SK-N-SH (cell line): ENCODE data around the gene FAM131A. TPM values are rescaled to one million over a fixed set of nuclear protein-coding genes. Genes with fewer than 3 reads are reported as not detected.

ENCODE experiments used
- CTCF ChIA-PET: fragments of 300-600, 350-600 bp; formaldehyde crosslinking; extraction: SDS; loops from one replicate; lab custom pipeline; 2021; lab: Yijun Ruan, JAX
- POLR2A ChIA-PET: fragments of 350-600 bp; sonication (Branson Sonifier 250); formaldehyde crosslinking; extraction: SDS; loops from one replicate; lab custom pipeline; 2020; ENCODE audit warnings: antibody characterized with exemption, inconsistent platforms; lab: Yijun Ruan, JAX
- DNase-seq: peaks from one replicate; pipeline ENCODE4 v3.0.0; 2012
- H2AFZ ChIP-seq: fragments of 200-600 bp; sonication (generic); 2 replicates; pipeline ENCODE4 v1.8.1; 2016; ENCODE audit warnings: antibody characterized with exemption, mild to moderate bottlenecking, low read depth
- H3F3A ChIP-seq: fragments of 200-600 bp; sonication (generic); replicated peaks from 2 replicates; pipeline ENCODE3; 2016; ENCODE audit warnings: antibody characterized with exemption, mild to moderate bottlenecking; ENCODE audit not compliant: insufficient read depth
- H3K27ac ChIP-seq, 2 experiments: fragments of 200-500 bp in 1 of 2; fragments of 200-600 bp in 1 of 2; sonication (Bioruptor generic) in 1 of 2; sonication (generic), shearing (Covaris generic) in 1 of 2; 2 replicates each; pipeline versions ENCODE4 v1.5.1 to v1.6.1; 2014 to 2016; ENCODE audit warnings: low read depth in 2 of 2, inconsistent platforms in 1 of 2, low read length in 1 of 2, mild to moderate bottlenecking in 1 of 2, mixed read lengths in 1 of 2
- H3K27me3 ChIP-seq: fragments of 200-600 bp; sonication (generic), shearing (Covaris generic); 2 replicates; pipeline ENCODE4 v1.6.1; 2016; ENCODE audit warnings: mixed run types; ENCODE audit not compliant: insufficient read depth
- H3K36me3 ChIP-seq, 2 experiments: fragments of 200-500 bp in 1 of 2; fragments of 200-600 bp in 1 of 2; sonication (Bioruptor generic) in 1 of 2; sonication (generic) in 1 of 2; replicated peaks in 1 of 2; 2 replicates each; pipeline versions ENCODE3 to v1.5.1; 2014 to 2016; ENCODE audit warnings: low read length in 1 of 2, mild to moderate bottlenecking in 1 of 2; ENCODE audit not compliant: insufficient read depth in 2 of 2, control insufficient read depth in 1 of 2
- H3K4me1 ChIP-seq, 2 experiments: fragments of 200-500 bp in 1 of 2; fragments of 200-600 bp in 1 of 2; sonication (Bioruptor generic) in 1 of 2; sonication (generic), shearing (Covaris generic) in 1 of 2; 2 replicates each; pipeline versions ENCODE4 v1.5.1 to v1.6.1; 2014 to 2016; ENCODE audit warnings: low read depth in 1 of 2, low read length in 1 of 2, mixed run types in 1 of 2; ENCODE audit not compliant: insufficient read depth in 2 of 2, control insufficient read depth in 1 of 2
- H3K4me2 ChIP-seq: fragments of 200-600 bp; sonication (generic), shearing (Covaris generic); 2 replicates; pipeline ENCODE4 v1.6.1; 2017; ENCODE audit warnings: mixed run types
- H3K4me3 ChIP-seq, 2 experiments: fragments of 200-500 bp in 1 of 2; fragments of 200-600 bp in 1 of 2; sonication (Bioruptor generic) in 1 of 2; sonication (generic), shearing (Covaris generic) in 1 of 2; 2 replicates each; pipeline versions ENCODE4 v1.5.1 to v1.8.1; 2014 to 2016; ENCODE audit warnings: low read depth in 2 of 2, inconsistent platforms in 1 of 2, low read length in 1 of 2, mild to moderate bottlenecking in 1 of 2, mixed read lengths in 1 of 2, moderate library complexity in 1 of 2
- H3K79me2 ChIP-seq: fragments of 200-600 bp; sonication (generic); 2 replicates; pipeline ENCODE4 v1.8.1; 2017; ENCODE audit warnings: mild to moderate bottlenecking; ENCODE audit not compliant: insufficient read depth
- H3K9ac ChIP-seq: fragments of 200-600 bp; sonication (generic); 2 replicates; pipeline ENCODE4 v1.6.1; 2017; ENCODE audit warnings: mixed run types
- H3K9me2 ChIP-seq: fragments of 200-600 bp; sonication (generic); 2 replicates; pipeline ENCODE4 v1.6.1; 2017; ENCODE audit warnings: mixed run types
- H3K9me3 ChIP-seq: fragments of 200-600 bp; sonication (generic); 2 replicates; pipeline ENCODE4 v1.6.1; 2017; ENCODE audit warnings: mixed run types, mild to moderate bottlenecking, moderate library complexity
- H4K20me1 ChIP-seq: fragments of 200-600 bp; sonication (generic); 2 replicates; pipeline ENCODE4 v1.6.1; 2017; ENCODE audit warnings: mild to moderate bottlenecking, mixed run types; ENCODE audit not compliant: insufficient read depth
- ELF1 ChIP-seq: IDR thresholded peaks from 2 replicates; pipeline ENCODE4 v1.4.0; 2012
- EP300 ChIP-seq, 2 experiments: IDR thresholded peaks; 2 replicates each; pipeline versions ENCODE4 v1.4.0 to v1.6.1; 2012; ENCODE audit warnings: borderline replicate concordance in 1 of 2, low read depth in 1 of 2, low read length in 1 of 2
- EZH2phosphoT487 ChIP-seq: fragments of 200-600 bp; sonication (generic); IDR thresholded peaks from 2 replicates; pipeline ENCODE4 v1.6.1; 2017; ENCODE audit warnings: low read depth, mixed run types, mild to moderate bottlenecking, antibody characterized with exemption, moderate library complexity, borderline replicate concordance
- FOXM1 ChIP-seq: IDR thresholded peaks from 2 replicates; pipeline ENCODE4 v1.4.0; 2012; ENCODE audit warnings: low read depth, mild to moderate bottlenecking
- JUND ChIP-seq: IDR thresholded peaks from 2 replicates; pipeline ENCODE4 v1.4.0; 2012
- MEF2A ChIP-seq: IDR thresholded peaks from 2 replicates; pipeline ENCODE4 v1.4.0; 2012; ENCODE audit warnings: low read depth, borderline replicate concordance
- MXI1 ChIP-seq: IDR thresholded peaks from 2 replicates; pipeline ENCODE4 v1.6.1; 2012; ENCODE audit warnings: mild to moderate bottlenecking, low read depth, low read length, improper control_type of control experiment
- RAD21 ChIP-seq: IDR thresholded peaks from 2 replicates; pipeline ENCODE4 v1.6.1; 2012; ENCODE audit warnings: mild to moderate bottlenecking, low read length
- RCOR1 ChIP-seq: fragments of 150-350 bp; IDR thresholded peaks from 2 replicates; pipeline ENCODE4 v1.6.1; 2017; ENCODE audit warnings: antibody characterized with exemption, low read length
- RFX5 ChIP-seq: IDR thresholded peaks from 2 replicates; pipeline ENCODE4 v1.6.1; 2012; ENCODE audit warnings: mild to moderate bottlenecking, improper control_type of control experiment, low read length
- SMC3 ChIP-seq: IDR thresholded peaks from 2 replicates; pipeline ENCODE4 v1.6.1; 2012; ENCODE audit warnings: low read depth, low read length, improper control_type of control experiment
- TEAD4 ChIP-seq: IDR thresholded peaks from 2 replicates; pipeline ENCODE4 v1.4.0; 2012; ENCODE audit warnings: mild to moderate bottlenecking, borderline replicate concordance; ENCODE audit not compliant: insufficient read depth
- YY1 ChIP-seq: IDR thresholded peaks from 2 replicates; pipeline ENCODE4 v1.4.0; 2012; ENCODE audit warnings: low read depth, mild to moderate bottlenecking
- WGBS: methylation state at CpG from one replicate; pipeline ENCODE4 v1.1.6; 2017; ENCODE audit warnings: low lambda C conversion rate; 5-methylcytosine and 5-hydroxymethylcytosine counted together
- polyA plus RNA-seq, 3 experiments: library from polyadenylated mRNA; depleted of rRNA; stranded (reverse); fragments of >200 nt; gene quantifications; 2 replicates each; pipeline ENCODE4 v1.2.3, GENCODE V29; 2012
- TF ChIP-seq, protein P1 (sequence below): IDR thresholded peaks from 2 replicates; pipeline ENCODE4 v1.4.0; 2012; ENCODE audit warnings: low read depth, borderline replicate concordance
- TF ChIP-seq, protein P2 (sequence below): IDR thresholded peaks from 2 replicates; pipeline ENCODE4 v1.4.0; 2012; ENCODE audit warnings: low read depth, borderline replicate concordance
- TF ChIP-seq, protein P3 (sequence below): IDR thresholded peaks from 2 replicates; pipeline ENCODE4 v1.4.0; 2012; ENCODE audit warnings: low read depth
- TF ChIP-seq, protein P4 (sequence below): IDR thresholded peaks from 2 replicates; pipeline ENCODE4; 2012

Gene FAM131A
- polyA plus RNA-seq, 1 of the 3 experiments (the other 2 are of a cell fraction): 31.6 TPM

DNA sequence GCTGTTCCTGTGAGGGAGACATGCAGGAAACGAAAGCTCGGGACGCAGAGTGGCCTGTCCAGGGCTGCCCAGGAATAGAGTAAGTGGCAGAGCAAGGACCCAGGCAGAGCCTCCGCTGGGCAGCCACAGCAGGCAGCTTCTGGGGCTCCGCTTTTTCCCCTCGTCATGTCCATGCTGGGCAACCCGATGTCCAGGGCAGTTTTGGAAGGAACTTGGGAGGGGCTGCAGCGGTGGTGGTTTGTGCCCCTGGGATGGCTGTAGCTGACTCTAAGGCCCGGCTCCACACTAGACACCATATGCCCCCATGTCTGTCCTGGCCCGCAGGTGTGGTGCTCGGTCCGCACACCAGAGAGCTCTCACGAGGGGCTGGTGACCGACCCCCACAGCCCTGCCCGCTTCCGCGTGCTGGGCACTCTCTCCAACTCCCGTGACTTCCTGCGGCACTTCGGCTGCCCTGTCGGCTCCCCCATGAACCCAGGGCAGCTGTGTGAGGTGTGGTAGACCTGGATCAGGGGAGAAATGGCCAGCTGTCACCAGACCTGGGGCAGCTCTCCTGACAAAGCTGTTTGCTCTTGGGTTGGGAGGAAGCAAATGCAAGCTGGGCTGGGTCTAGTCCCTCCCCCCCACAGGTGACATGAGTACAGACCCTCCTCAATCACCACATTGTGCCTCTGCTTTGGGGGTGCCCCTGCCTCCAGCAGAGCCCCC lies 45.5 kb upstream of the FAM131A start:
- no peak for DNase-seq
- Histone ChIP-seq H3K9me3 (no peaks in the 10 kb centered on the region), H3K27ac (no peak overlapping the region), H3K79me2 (no peaks in the 10 kb centered on the region), H3F3A (peaks cover 4% of the 10 kb centered on the region), H3K9me2 (no peaks in the 10 kb centered on the region), H3K4me3 (no peak overlapping the region), H3K4me1 (no peaks in the 10 kb centered on the region), H3K27me3 (no peaks in the 10 kb centered on the region; the same call in 1 of the 2 replicates), H3K36me3 (no peaks in the 10 kb centered on the region), H3K9ac (no peak overlapping the region), H4K20me1 (no peaks in the 10 kb centered on the region), H2AFZ (no peak overlapping the region), H3K4me2 (no peak overlapping the region)
- POLR2A ChIA-PET: no interaction called here
- CTCF ChIA-PET: interaction anchor here (1.1 to 4.2 kb wide), 4 partner anchors 14 to 396 kb away, joined by 3 to 18 read pairs (median 6); partner anchors contain the start of gene EEF1AKMT4
- TF ChIP-seq RFX5 (no peak), YY1 (no peak), JUND (no peak), SMC3 (no peak), RAD21 (no peak), ELF1 (no peak), RCOR1 (no peak), MEF2A (no peak), EP300 (IDR thresholded peaks at IDR 0.05; ENCODE audit: borderline replicate concordance in 1 of 2, low read depth in 1 of 2, low read length in 1 of 2) (no peak), TEAD4 (no peak)
- TF ChIP-seq, protein P1, sequence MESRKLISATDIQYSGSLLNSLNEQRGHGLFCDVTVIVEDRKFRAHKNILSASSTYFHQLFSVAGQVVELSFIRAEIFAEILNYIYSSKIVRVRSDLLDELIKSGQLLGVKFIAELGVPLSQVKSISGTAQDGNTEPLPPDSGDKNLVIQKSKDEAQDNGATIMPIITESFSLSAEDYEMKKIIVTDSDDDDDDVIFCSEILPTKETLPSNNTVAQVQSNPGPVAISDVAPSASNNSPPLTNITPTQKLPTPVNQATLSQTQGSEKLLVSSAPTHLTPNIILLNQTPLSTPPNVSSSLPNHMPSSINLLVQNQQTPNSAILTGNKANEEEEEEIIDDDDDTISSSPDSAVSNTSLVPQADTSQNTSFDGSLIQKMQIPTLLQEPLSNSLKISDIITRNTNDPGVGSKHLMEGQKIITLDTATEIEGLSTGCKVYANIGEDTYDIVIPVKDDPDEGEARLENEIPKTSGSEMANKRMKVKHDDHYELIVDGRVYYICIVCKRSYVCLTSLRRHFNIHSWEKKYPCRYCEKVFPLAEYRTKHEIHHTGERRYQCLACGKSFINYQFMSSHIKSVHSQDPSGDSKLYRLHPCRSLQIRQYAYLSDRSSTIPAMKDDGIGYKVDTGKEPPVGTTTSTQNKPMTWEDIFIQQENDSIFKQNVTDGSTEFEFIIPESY: no peak
- TF ChIP-seq, protein P2, sequence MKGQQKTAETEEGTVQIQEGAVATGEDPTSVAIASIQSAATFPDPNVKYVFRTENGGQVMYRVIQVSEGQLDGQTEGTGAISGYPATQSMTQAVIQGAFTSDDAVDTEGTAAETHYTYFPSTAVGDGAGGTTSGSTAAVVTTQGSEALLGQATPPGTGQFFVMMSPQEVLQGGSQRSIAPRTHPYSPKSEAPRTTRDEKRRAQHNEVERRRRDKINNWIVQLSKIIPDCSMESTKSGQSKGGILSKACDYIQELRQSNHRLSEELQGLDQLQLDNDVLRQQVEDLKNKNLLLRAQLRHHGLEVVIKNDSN: no peak
- TF ChIP-seq, protein P3, sequence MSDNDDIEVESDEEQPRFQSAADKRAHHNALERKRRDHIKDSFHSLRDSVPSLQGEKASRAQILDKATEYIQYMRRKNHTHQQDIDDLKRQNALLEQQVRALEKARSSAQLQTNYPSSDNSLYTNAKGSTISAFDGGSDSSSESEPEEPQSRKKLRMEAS: no peak
- WGBS: 88% methylated on average over 16 of the region's 21 CpGs

DNA sequence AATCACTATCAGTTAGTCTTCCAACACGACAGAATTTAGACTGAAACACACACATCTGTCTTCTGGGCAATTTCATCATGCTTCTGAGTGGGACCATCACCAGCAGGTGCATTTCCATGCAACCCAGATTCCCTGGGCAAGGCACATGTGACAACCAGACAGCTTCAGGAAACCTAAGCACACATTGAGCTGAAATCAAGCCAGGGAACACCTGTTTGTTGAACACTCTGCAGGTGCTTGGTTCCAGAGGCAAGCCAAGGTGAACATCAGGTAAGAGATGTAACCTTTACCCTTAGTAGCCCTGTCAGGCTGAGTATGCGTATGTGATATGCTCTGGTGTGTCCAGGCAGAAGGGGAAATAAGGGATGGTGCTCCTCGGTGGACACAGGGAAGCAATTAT lies 41.6 kb upstream of the FAM131A start:
- no peak overlapping the region for H3K9ac ChIP-seq
- H3K4me3 ChIP-seq: no peak overlapping the region
- no peaks in the 10 kb centered on the region for H3K9me3 ChIP-seq
- DNase-seq: no peak
- ChIA-PET POLR2A (interaction anchor here (0.6 kb wide), 1 partner anchor 169 kb away, joined by 4 read pairs; no protein-coding TSS in a partner anchor), CTCF (interaction anchor here (0.7 to 1.4 kb wide), 2 partner anchors 10 to 68 kb away, joined by 5 read pairs; no protein-coding TSS in a partner anchor)
- no peak for TF ChIP-seq FOXM1
- TF ChIP-seq MXI1: no peak
- TF ChIP-seq EZH2phosphoT487: no peak
- TF ChIP-seq, protein P1: no peak
- TF ChIP-seq, protein P2: no peak
- TF ChIP-seq, protein P4, sequence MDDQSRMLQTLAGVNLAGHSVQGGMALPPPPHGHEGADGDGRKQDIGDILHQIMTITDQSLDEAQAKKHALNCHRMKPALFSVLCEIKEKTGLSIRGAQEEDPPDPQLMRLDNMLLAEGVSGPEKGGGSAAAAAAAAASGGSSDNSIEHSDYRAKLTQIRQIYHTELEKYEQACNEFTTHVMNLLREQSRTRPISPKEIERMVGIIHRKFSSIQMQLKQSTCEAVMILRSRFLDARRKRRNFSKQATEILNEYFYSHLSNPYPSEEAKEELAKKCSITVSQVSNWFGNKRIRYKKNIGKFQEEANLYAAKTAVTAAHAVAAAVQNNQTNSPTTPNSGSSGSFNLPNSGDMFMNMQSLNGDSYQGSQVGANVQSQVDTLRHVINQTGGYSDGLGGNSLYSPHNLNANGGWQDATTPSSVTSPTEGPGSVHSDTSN: no peak
- peaks cover 18% of the 10 kb centered on the region for H3K79me2 ChIP-seq
- peaks cover 7 to 9% of the 10 kb centered on the region in 2 experiments; a peak in 3 of 4 replicates for H3K4me1 ChIP-seq
- no peaks in the 10 kb centered on the region for H3K9me2 ChIP-seq
- H3K27ac ChIP-seq: no peak overlapping the region
- H3K36me3 ChIP-seq: peaks cover 6 to 7% of the 10 kb centered on the region in 2 experiments
- H4K20me1 ChIP-seq: peaks cover 5% of the 10 kb centered on the region
- no peak overlapping the region for H2AFZ ChIP-seq
- H3K27me3 ChIP-seq: no peaks in the 10 kb centered on the region; the same call in 1 of the 2 replicates
- H3K4me2 ChIP-seq: no peak overlapping the region
- H3F3A ChIP-seq: peaks cover 21% of the 10 kb centered on the region
- WGBS: 37% methylated on average over 3 of the region's 3 CpGs
